ENCODE data around the gene IGF2BP2.

The IGF2BP2 gene

DNA sequence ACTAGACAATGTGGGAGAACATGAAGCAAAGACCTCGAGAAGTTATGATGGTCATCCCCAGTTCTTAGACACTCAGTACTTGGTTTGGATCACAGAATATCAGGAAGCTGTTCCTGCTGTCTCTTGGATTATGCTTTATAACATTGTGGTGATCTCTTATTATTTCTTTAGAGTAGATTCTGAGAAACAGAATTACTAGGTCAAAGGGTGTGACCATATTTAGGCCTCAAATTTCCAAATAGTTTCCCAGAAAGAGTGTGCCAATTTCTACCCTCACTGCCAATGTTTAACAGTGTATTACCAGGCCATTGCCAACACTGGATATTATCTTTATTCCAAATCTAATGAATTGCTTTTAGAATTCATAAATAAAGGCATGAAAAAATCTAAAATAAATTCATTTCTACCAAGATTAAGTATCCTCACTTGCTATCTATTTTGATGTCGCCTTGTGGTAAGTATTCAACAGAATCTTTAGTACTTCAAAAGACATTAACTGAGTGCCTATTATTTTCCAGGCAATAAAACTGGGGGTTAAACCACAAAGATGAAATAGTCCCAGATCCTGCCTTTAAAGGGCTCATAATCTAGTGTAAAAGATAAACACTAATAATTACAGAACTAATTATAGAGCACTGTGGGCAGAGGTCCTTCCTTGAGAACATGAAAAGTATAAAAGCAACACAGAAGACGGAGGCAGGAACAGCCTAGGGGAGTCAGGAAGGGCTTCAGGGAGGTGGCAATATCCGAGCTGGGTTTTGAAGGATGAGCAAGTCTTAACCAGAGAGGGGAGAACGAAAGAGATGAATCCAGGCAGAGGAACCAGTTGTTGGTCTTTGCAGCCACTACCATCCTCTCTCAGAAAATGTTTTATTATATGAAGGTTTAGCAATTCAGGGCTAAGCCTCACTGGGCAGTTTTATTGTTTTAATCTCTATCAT lies 86.8 kb downstream of the IGF2BP2 start:
- Histone ChIP-seq H3K9me2 (replicated peaks; ENCODE audit: insufficient read depth, low read length) (no peaks in the 10 kb centered on the region), H3F3A (ENCODE audit: insufficient read depth, low read length) (no peaks in the 10 kb centered on the region), H3K4me2 (ENCODE audit: low read depth, low read length) (no peak overlapping the region), H3K9ac (ENCODE audit: low read length) (no peak overlapping the region), H3K36me3 (replicated peaks; ENCODE audit: insufficient read depth, low read length) (no peaks in the 10 kb centered on the region), H3K4me1 (ENCODE audit: low read length) (peaks cover 1% of the 10 kb centered on the region), H4K20me1 (ENCODE audit: insufficient read depth, low read length) (no peaks in the 10 kb centered on the region), H2AFZ (ENCODE audit: low read length) (no peak overlapping the region), H3K9me3 (replicated peaks; ENCODE audit: insufficient read depth, low read length) (no peaks in the 10 kb centered on the region), H3K79me2 (ENCODE audit: low read length) (0 out of 2 replicates have a peak, but pooled peaks cover 2% of the 10 kb centered on the region), H3K27ac (ENCODE audit: low read length) (no peak overlapping the region), H3K27me3 (replicated peaks; ENCODE audit: insufficient read depth, low read length) (no peaks in the 10 kb centered on the region), H3K4me3 (ENCODE audit: low read length) (no peak overlapping the region)
- no peak for DNase-seq
- TF ChIP-seq EZH2phosphoT487 (IDR thresholded peaks at IDR 0.05; ENCODE audit: low read length), result no peak
- TF ChIP-seq, protein P1, sequence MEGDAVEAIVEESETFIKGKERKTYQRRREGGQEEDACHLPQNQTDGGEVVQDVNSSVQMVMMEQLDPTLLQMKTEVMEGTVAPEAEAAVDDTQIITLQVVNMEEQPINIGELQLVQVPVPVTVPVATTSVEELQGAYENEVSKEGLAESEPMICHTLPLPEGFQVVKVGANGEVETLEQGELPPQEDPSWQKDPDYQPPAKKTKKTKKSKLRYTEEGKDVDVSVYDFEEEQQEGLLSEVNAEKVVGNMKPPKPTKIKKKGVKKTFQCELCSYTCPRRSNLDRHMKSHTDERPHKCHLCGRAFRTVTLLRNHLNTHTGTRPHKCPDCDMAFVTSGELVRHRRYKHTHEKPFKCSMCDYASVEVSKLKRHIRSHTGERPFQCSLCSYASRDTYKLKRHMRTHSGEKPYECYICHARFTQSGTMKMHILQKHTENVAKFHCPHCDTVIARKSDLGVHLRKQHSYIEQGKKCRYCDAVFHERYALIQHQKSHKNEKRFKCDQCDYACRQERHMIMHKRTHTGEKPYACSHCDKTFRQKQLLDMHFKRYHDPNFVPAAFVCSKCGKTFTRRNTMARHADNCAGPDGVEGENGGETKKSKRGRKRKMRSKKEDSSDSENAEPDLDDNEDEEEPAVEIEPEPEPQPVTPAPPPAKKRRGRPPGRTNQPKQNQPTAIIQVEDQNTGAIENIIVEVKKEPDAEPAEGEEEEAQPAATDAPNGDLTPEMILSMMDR (IDR thresholded peaks at IDR 0.05; ENCODE audit: low read length), result no peak
- no peak for TF ChIP-seq EZH2 (optimal IDR thresholded peaks at IDR 0.05; ENCODE audit: low read depth, low read length)

DNA sequence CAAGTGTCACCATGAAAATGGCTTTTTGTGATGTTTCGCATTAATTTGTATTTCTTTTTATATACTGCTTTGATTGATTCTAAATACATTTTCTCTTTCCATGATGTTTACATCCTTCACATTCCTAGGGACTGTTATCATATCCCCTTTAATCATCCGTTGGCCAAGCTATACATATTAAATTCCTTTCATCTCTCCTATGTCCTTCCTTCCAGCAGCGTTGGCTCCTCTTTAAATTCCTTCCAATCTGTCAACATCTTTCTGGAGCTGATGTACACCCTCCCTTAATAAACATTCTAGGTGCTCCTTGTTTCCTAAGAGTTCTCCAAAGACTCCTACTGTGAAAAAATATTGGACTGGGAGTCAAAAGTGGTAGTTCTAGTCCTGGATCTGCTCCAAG lies 87.8 kb downstream of the IGF2BP2 start:
- TF ChIP-seq EZH2phosphoT487 (IDR thresholded peaks at IDR 0.05; ENCODE audit: low read length) (no peak), EZH2 (optimal IDR thresholded peaks at IDR 0.05; ENCODE audit: low read depth, low read length) (no peak)
- TF ChIP-seq, protein P1 (IDR thresholded peaks at IDR 0.05; ENCODE audit: low read length), result no peak

GRCh38 chr3:185734725-185735096 lies 90.1 kb downstream of the IGF2BP2 start:
- no peaks in the 10 kb centered on the region for H3F3A ChIP-seq (ENCODE audit: insufficient read depth, low read length)

More for the DNA sequence above, 87.8 kb downstream of the IGF2BP2 start:
- Histone ChIP-seq H2AFZ (ENCODE audit: low read length) (no peak overlapping the region), H3K4me1 (ENCODE audit: low read length) (peaks cover 11% of the 10 kb centered on the region), H3K4me2 (ENCODE audit: low read depth, low read length) (no peak overlapping the region), H3K4me3 (ENCODE audit: low read length) (no peak overlapping the region), H3K36me3 (replicated peaks; ENCODE audit: insufficient read depth, low read length) (no peaks in the 10 kb centered on the region), H3K79me2 (ENCODE audit: low read length) (0 out of 2 replicates have a peak, but pooled peaks cover 5% of the 10 kb centered on the region), H3K27me3 (replicated peaks; ENCODE audit: insufficient read depth, low read length) (no peaks in the 10 kb centered on the region), H3F3A (ENCODE audit: insufficient read depth, low read length) (no peaks in the 10 kb centered on the region), H3K27ac (ENCODE audit: low read length) (no peak overlapping the region), H3K9me3 (replicated peaks; ENCODE audit: insufficient read depth, low read length) (no peaks in the 10 kb centered on the region), H4K20me1 (ENCODE audit: insufficient read depth, low read length) (no peaks in the 10 kb centered on the region), H3K9ac (ENCODE audit: low read length) (no peak overlapping the region), H3K9me2 (replicated peaks; ENCODE audit: insufficient read depth, low read length) (no peaks in the 10 kb centered on the region)
- no peak for DNase-seq

More at GRCh38 chr3:185734725-185735096, 90.1 kb downstream of the IGF2BP2 start:
- no peak for DNase-seq
- Histone ChIP-seq H3K27me3 (replicated peaks; ENCODE audit: insufficient read depth, low read length) (no peaks in the 10 kb centered on the region), H3K36me3 (replicated peaks; ENCODE audit: insufficient read depth, low read length) (no peaks in the 10 kb centered on the region), H3K4me1 (ENCODE audit: low read length) (peaks cover 13% of the 10 kb centered on the region), H3K9me2 (replicated peaks; ENCODE audit: insufficient read depth, low read length) (no peaks in the 10 kb centered on the region), H3K79me2 (ENCODE audit: low read length) (0 out of 2 replicates have a peak, but pooled peaks cover 5% of the 10 kb centered on the region), H3K9me3 (replicated peaks; ENCODE audit: insufficient read depth, low read length) (no peaks in the 10 kb centered on the region), H3K27ac (ENCODE audit: low read length) (no peak overlapping the region), H3K4me3 (ENCODE audit: low read length) (no peak overlapping the region), H4K20me1 (ENCODE audit: insufficient read depth, low read length) (no peaks in the 10 kb centered on the region), H3K4me2 (ENCODE audit: low read depth, low read length) (no peak overlapping the region), H2AFZ (ENCODE audit: low read length) (no peak overlapping the region), H3K9ac (ENCODE audit: low read length) (no peak overlapping the region)
- TF ChIP-seq EZH2 (optimal IDR thresholded peaks at IDR 0.05; ENCODE audit: low read depth, low read length) (no peak), EZH2phosphoT487 (IDR thresholded peaks at IDR 0.05; ENCODE audit: low read length) (no peak)
- TF ChIP-seq, protein P1 (IDR thresholded peaks at IDR 0.05; ENCODE audit: low read length), result no peak

Measured in MM.1S (cell line).